NCI-H524 treated with DMSO at 0.1 percent for 48 hours (cell line): ENCODE measurements around the gene IL10RB.

Source experiments
- DNase-seq: peaks from one replicate; lab custom pipeline; 2025; lab: John Stamatoyannopoulos, UW

Gene IL10RB

GRCh38 chr21:33267250-33267649 lies 1.1 kb downstream of the IL10RB start:
- DNase-seq: no peak

- DNase-seq: no peak
These were observed 2.2 kb downstream of the IL10RB start for GRCh38 chr21:33268393-33268736.

- DNase-seq: no peak
These were observed 2.7 kb downstream of the IL10RB start for GRCh38 chr21:33268737-33269441.

- DNase-seq: no peak
These were observed 4.8 kb downstream of the IL10RB start for GRCh38 chr21:33270986-33271385.

GRCh38 chr21:33273044-33273443 lies 6.9 kb downstream of the IL10RB start:
- DNase-seq: no peak

- no peak for DNase-seq
These were observed 12.6 kb downstream of the IL10RB start for GRCh38 chr21:33278721-33279120.

GRCh38 chr21:33279330-33279820 lies 13.2 kb downstream of the IL10RB start:
- DNase-seq: no peak

- DNase-seq: no peak
These were observed 15.0 kb downstream of the IL10RB start for GRCh38 chr21:33281096-33281652.

GRCh38 chr21:33283203-33283602 lies 17.0 kb downstream of the IL10RB start:
- DNase-seq: no peak

GRCh38 chr21:33286076-33286475 lies 19.9 kb downstream of the IL10RB start:
- DNase-seq: no peak

GRCh38 chr21:33286600-33287456 lies 20.7 kb downstream of the IL10RB start:
- no peak for DNase-seq

- DNase-seq: no peak
These were observed 23.1 kb downstream of the IL10RB start for GRCh38 chr21:33289199-33289819.

- no peak for DNase-seq
These were observed 24.3 kb downstream of the IL10RB start for GRCh38 chr21:33290441-33290840.

GRCh38 chr21:33291686-33292085 lies 25.5 kb downstream of the IL10RB start:
- no peak for DNase-seq

- no peak for DNase-seq
These were observed 26.6 kb downstream of the IL10RB start for GRCh38 chr21:33292724-33293123.

GRCh38 chr21:33293136-33293535 lies 27.0 kb downstream of the IL10RB start:
- no peak for DNase-seq

- DNase-seq: no peak
These were observed 27.6 kb downstream of the IL10RB start for GRCh38 chr21:33293811-33294216.

- DNase-seq: no peak
These were observed 30.0 kb downstream of the IL10RB start for GRCh38 chr21:33296156-33296555.

GRCh38 chr21:33299181-33299752 lies 33.1 kb downstream of the IL10RB start:
- no peak for DNase-seq

- no peak for DNase-seq
These were observed 34.8 kb downstream of the IL10RB start for GRCh38 chr21:33300701-33301631.

- no peak for DNase-seq
These were observed 35.5 kb downstream of the IL10RB start for GRCh38 chr21:33301632-33302002.
